Nucleus accumbens (tissue), 56 donors: Measurements from ENCODE around the gene PCSK5.

ENCODE experiments used
- DNase-seq, 56 donors: peaks; one replicate each; lab custom pipeline; 2025; lab: John Stamatoyannopoulos, UW

PCSK5 gene

GRCh38 chr9:76405868-76406267 is 515.4 kb downstream of the PCSK5 start:
- DNase-seq: no peak
